Measurements from ENCODE around the gene SMARCC1. TPM values are rescaled to one million over a fixed set of nuclear protein-coding genes. Genes with fewer than 3 reads are reported as not detected.

SMARCC1 gene
- total RNA-seq, 3 donors from 2014 or later, result 27.4 to 63.2 (median 61.9) TPM

DNA sequence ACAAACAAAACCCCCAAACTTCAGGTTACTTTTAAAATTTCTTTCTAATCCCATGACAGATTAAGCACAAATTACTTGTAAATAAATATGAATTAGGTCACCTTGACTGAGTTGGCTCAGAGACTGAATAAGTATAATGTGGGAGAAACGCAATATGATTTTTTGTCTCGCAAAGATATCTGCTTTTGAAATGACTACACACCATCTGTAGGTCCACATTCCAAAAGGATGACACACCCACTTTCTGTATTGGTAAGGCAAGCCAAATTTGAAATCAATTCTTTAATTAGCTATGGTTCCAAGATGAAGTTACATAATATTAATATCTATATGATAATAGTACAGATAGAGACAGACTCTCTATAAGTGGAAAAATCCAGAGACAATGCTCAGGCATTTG is 136.1 kb downstream of the SMARCC1 start:
- intact Hi-C loops (cut with DNase I; ENCODE audit: low total_unique reads), result no loop called here
- H3K4me3 ChIP-seq, result no peak overlapping the region
- H3K27me3 ChIP-seq, result no peaks in the 10 kb centered on the region
- TF ChIP-seq CTCF (IDR thresholded peaks at IDR 0.05) (no peak), POLR2AphosphoS5 (IDR thresholded peaks at IDR 0.05) (no peak), POLR2A (IDR thresholded peaks at IDR 0.05) (no peak)
- DNase-seq (ENCODE audit: low spot score in 2 of 2), result no peak
- H3K4me1 ChIP-seq, result no peaks in the 10 kb centered on the region
- no peak overlapping the region for H3K27ac ChIP-seq
- peaks cover 7% of the 10 kb centered on the region for H3K36me3 ChIP-seq
- no peaks in the 10 kb centered on the region for H3K9me3 ChIP-seq

- H3K4me3 ChIP-seq, result no peak overlapping the region
- no peak for TF ChIP-seq CTCF (IDR thresholded peaks at IDR 0.05)
- TF ChIP-seq POLR2A (IDR thresholded peaks at IDR 0.05), result no peak
- TF ChIP-seq POLR2AphosphoS5 (IDR thresholded peaks at IDR 0.05), result no peak
- no peak overlapping the region for H3K27ac ChIP-seq
- no peaks in the 10 kb centered on the region for H3K27me3 ChIP-seq
- DNase-seq (ENCODE audit: low spot score in 2 of 2), result no peak
- peaks cover 7% of the 10 kb centered on the region for H3K36me3 ChIP-seq
- H3K4me1 ChIP-seq, result no peaks in the 10 kb centered on the region
- no peaks in the 10 kb centered on the region for H3K9me3 ChIP-seq
- intact Hi-C loops (cut with DNase I; ENCODE audit: low total_unique reads), result no loop called here
Observed at GRCh38 chr3:47643092-47643491, 138.6 kb downstream of the SMARCC1 start.

- Histone ChIP-seq H3K9me3 (no peaks in the 10 kb centered on the region), H3K27me3 (no peaks in the 10 kb centered on the region), H3K27ac (no peak overlapping the region), H3K36me3 (peaks cover 7% of the 10 kb centered on the region), H3K4me1 (no peaks in the 10 kb centered on the region), H3K4me3 (no peak overlapping the region)
- TF ChIP-seq POLR2AphosphoS5 (IDR thresholded peaks at IDR 0.05), result no peak
- TF ChIP-seq CTCF (IDR thresholded peaks at IDR 0.05), result no peak
- TF ChIP-seq POLR2A (IDR thresholded peaks at IDR 0.05), result no peak
- intact Hi-C loops (cut with DNase I; ENCODE audit: low total_unique reads), result no loop called here
- no peak for DNase-seq (ENCODE audit: low spot score in 2 of 2)
Observed at GRCh38 chr3:47641739-47642138, 140.0 kb downstream of the SMARCC1 start.

DNA sequence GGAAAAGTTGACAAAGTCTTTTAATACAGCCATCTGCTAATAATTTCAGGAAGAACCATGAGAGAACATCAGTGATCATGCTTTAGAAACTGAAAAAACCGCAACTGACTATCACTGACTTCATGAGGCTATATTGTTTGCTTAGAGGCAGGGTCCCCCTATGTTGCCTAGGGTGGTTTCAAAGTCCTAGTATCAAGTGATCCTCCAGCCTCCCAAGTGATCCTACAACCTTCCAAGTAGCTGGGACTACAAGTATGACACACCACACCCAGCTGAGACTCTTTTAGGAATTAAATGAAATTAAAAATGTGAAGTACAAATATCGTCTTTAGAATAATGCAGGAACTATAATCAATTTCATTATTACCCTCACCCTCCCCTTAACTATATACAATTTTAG is 144.8 kb downstream of the SMARCC1 start:
- intact Hi-C loops (cut with DNase I; ENCODE audit: low total_unique reads), result no loop called here
- no peaks in the 10 kb centered on the region for H3K9me3 ChIP-seq
- peaks cover 4% of the 10 kb centered on the region for H3K36me3 ChIP-seq
- no peaks in the 10 kb centered on the region for H3K27me3 ChIP-seq
- no peak overlapping the region for H3K4me3 ChIP-seq
- H3K4me1 ChIP-seq, result no peaks in the 10 kb centered on the region
- no peak for TF ChIP-seq CTCF (IDR thresholded peaks at IDR 0.05)
- no peak for TF ChIP-seq POLR2A (IDR thresholded peaks at IDR 0.05)
- TF ChIP-seq POLR2AphosphoS5 (IDR thresholded peaks at IDR 0.05), result no peak
- no peak overlapping the region for H3K27ac ChIP-seq
- DNase-seq (ENCODE audit: low spot score in 2 of 2), result no peak

- Histone ChIP-seq H3K4me3 (no peak overlapping the region), H3K27ac (no peak overlapping the region), H3K27me3 (no peaks in the 10 kb centered on the region), H3K36me3 (no peaks in the 10 kb centered on the region), H3K4me1 (no peaks in the 10 kb centered on the region), H3K9me3 (no peaks in the 10 kb centered on the region)
- intact Hi-C loops (cut with DNase I; ENCODE audit: low total_unique reads), result no loop called here
- TF ChIP-seq CTCF (IDR thresholded peaks at IDR 0.05) (no peak), POLR2AphosphoS5 (IDR thresholded peaks at IDR 0.05) (no peak), POLR2A (IDR thresholded peaks at IDR 0.05) (no peak)
- DNase-seq (ENCODE audit: low spot score in 2 of 2), result no peak
Observed at GRCh38 chr3:47636225-47636624, 145.5 kb downstream of the SMARCC1 start.
